Caco-2 (cell line): ENCODE data around the gene SLC9A6. TPM values are rescaled to one million over a fixed set of nuclear protein-coding genes. Genes with fewer than 3 reads are reported as not detected.

Experiments
- BruUV-seq: library from RNA; stranded (reverse); fragments of 400-500 nt; replicated peaks from 2 replicates; lab custom pipeline; 2021; lab: Mats Ljungman, UMichigan
- CTCF ChIA-PET: fragments of 300-600 bp; sonication (Branson Sonifier 250); formaldehyde crosslinking; loops from one replicate; lab custom pipeline; 2022; ENCODE audit warnings: antibody characterized with exemption; lab: Charles Lee
- POLR2A ChIA-PET: fragments of 300-600 bp; sonication (Branson Sonifier 250); formaldehyde crosslinking; loops from one replicate; lab custom pipeline; 2022; ENCODE audit warnings: antibody characterized with exemption; lab: Charles Lee
- DNase-seq, 2 experiments: peaks; one replicate each; pipeline versions ENCODE4 v3.0.0 to v3.0.0-alpha.2; 2020 to 2022
- H3K27me3 ChIP-seq: replicated peaks from 2 replicates; pipeline ENCODE4 v1.6.0; 2011; ENCODE audit warnings: low read length; ENCODE audit not compliant: control insufficient read depth, insufficient read depth
- H3K36me3 ChIP-seq: 2 replicates; pipeline ENCODE4 v1.5.1; 2011; ENCODE audit warnings: low read length; ENCODE audit not compliant: control insufficient read depth, insufficient read depth
- H3K4me1 ChIP-seq: fragments of 250-450 bp; sonication (Bioruptor Pico); 2 replicates; pipeline ENCODE4 v1.5.1; 2020; ENCODE audit warnings: mild to moderate bottlenecking
- H3K4me3 ChIP-seq: 2 replicates; pipeline ENCODE4 v1.5.1; 2011; ENCODE audit warnings: low read depth, mild to moderate bottlenecking, control low read depth, low read length
- H3K9me3 ChIP-seq: fragments of 250-450 bp; sonication (Bioruptor Pico); 2 replicates; pipeline ENCODE4 v1.5.1; 2020; ENCODE audit warnings: mild to moderate bottlenecking, moderate library complexity
- H3K27ac Mint-ChIP-seq: one replicate; pipeline ENCODE4 v1.8.0; 2022; ENCODE audit warnings: mixed read lengths; ENCODE audit not compliant: unreplicated experiment
- H3K27me3 Mint-ChIP-seq: one replicate; pipeline ENCODE4 v1.8.0; 2022; ENCODE audit warnings: mixed read lengths; ENCODE audit not compliant: insufficient read depth, unreplicated experiment
- H3K36me3 Mint-ChIP-seq: one replicate; pipeline ENCODE4 v1.8.0; 2022; ENCODE audit warnings: mild to moderate bottlenecking, mixed read lengths; ENCODE audit not compliant: insufficient read depth, unreplicated experiment
- H3K4me1 Mint-ChIP-seq: one replicate; pipeline ENCODE4 v1.8.0; 2022; ENCODE audit warnings: low read depth, mixed read lengths; ENCODE audit not compliant: unreplicated experiment
- H3K4me3 Mint-ChIP-seq: one replicate; pipeline ENCODE4 v1.8.0; 2022; ENCODE audit warnings: mild to moderate bottlenecking, moderate library complexity, mixed read lengths; ENCODE audit not compliant: unreplicated experiment
- H3K9me3 Mint-ChIP-seq: one replicate; pipeline ENCODE4 v1.8.0; 2022; ENCODE audit warnings: mixed read lengths; ENCODE audit not compliant: unreplicated experiment
- CTCF ChIP-seq, 2 experiments: fragments of 200-600 bp in 1 of 2; IDR thresholded peaks; 1 replicate in 1 of 2; 2 replicates in 1 of 2; pipeline versions ENCODE4 v1.5.1 to v1.8.0; 2011 to 2022; ENCODE audit warnings: antibody characterized with exemption in 1 of 2, control low read depth in 1 of 2, inconsistent platforms in 1 of 2, low read depth in 1 of 2, low read length in 1 of 2, mild to moderate bottlenecking in 1 of 2, moderate library complexity in 1 of 2; ENCODE audit not compliant: insufficient read depth in 1 of 2, severe bottlenecking in 1 of 2, unreplicated experiment in 1 of 2
- intact Hi-C: fragments of 100-400 bp; cut with micrococcal nuclease; formaldehyde crosslinking; loops from one replicate; pipeline ENCODE4 v1.10.0; 2022; ENCODE audit not compliant: unreplicated experiment
- total RNA-seq: library from RNA; stranded (reverse); gene quantifications from 2 replicates; pipeline ENCODE4 v1.2.3, GENCODE V29; 2022

SLC9A6 gene
- total RNA-seq, 1 experiment from 2014 or later: 9.9 TPM

- Mint-ChIP-seq H3K9me3 (no peaks in the 10 kb centered on the region), H3K4me1 (peaks cover 7% of the 10 kb centered on the region), H3K4me3 (no peak overlapping the region), H3K27me3 (no peaks in the 10 kb centered on the region), H3K27ac (no peak overlapping the region), H3K36me3 (peaks cover 19% of the 10 kb centered on the region)
- Histone ChIP-seq H3K4me3 (no peak overlapping the region), H3K4me1 (no peaks in the 10 kb centered on the region), H3K9me3 (no peaks in the 10 kb centered on the region), H3K36me3 (no peaks in the 10 kb centered on the region), H3K27me3 (no peaks in the 10 kb centered on the region)
- intact Hi-C loops: no loop called here
- ChIA-PET POLR2A (interaction anchor here (0.6 kb wide), 1 partner anchor 1821 kb away, joined by 4 read pairs; no protein-coding TSS in a partner anchor), CTCF (no interaction called here)
- BruUV-seq: no TSS peak
- no peak for DNase-seq
- no peak for TF ChIP-seq CTCF (IDR thresholded peaks at IDR 0.05; ENCODE audit: insufficient read depth in 1 of 2, low read depth in 1 of 2, low read length in 1 of 2, severe bottlenecking in 1 of 2, unreplicated experiment in 1 of 2)
These were observed 35.9 kb downstream of the SLC9A6 start for GRCh38 chrX:136021160-136021559.

GRCh38 chrX:136021903-136022302 lies 36.7 kb downstream of the SLC9A6 start:
- H3K36me3 ChIP-seq: no peaks in the 10 kb centered on the region
- no peak for TF ChIP-seq CTCF (IDR thresholded peaks at IDR 0.05; ENCODE audit: insufficient read depth in 1 of 2, low read depth in 1 of 2, low read length in 1 of 2, severe bottlenecking in 1 of 2, unreplicated experiment in 1 of 2)
- CTCF ChIA-PET: no interaction called here
- Mint-ChIP-seq H3K4me3 (no peak overlapping the region), H3K9me3 (no peaks in the 10 kb centered on the region), H3K27ac (no peak overlapping the region), H3K4me1 (peaks cover 7% of the 10 kb centered on the region), H3K27me3 (no peaks in the 10 kb centered on the region), H3K36me3 (peaks cover 17% of the 10 kb centered on the region)
- no peak overlapping the region for H3K4me3 ChIP-seq
- H3K9me3 ChIP-seq: no peaks in the 10 kb centered on the region
- H3K4me1 ChIP-seq: no peaks in the 10 kb centered on the region
- intact Hi-C loops: no loop called here
- POLR2A ChIA-PET: no interaction called here
- no TSS peak for BruUV-seq
- no peak for DNase-seq
- no peaks in the 10 kb centered on the region for H3K27me3 ChIP-seq

- POLR2A ChIA-PET: no interaction called here
- Mint-ChIP-seq H3K4me1 (no peaks in the 10 kb centered on the region), H3K9me3 (no peaks in the 10 kb centered on the region), H3K4me3 (no peak overlapping the region), H3K27ac (no peak overlapping the region), H3K36me3 (peaks cover 17% of the 10 kb centered on the region), H3K27me3 (no peaks in the 10 kb centered on the region)
- Histone ChIP-seq H3K27me3 (no peaks in the 10 kb centered on the region), H3K4me1 (no peaks in the 10 kb centered on the region), H3K4me3 (no peak overlapping the region), H3K36me3 (no peaks in the 10 kb centered on the region), H3K9me3 (no peaks in the 10 kb centered on the region)
- CTCF ChIA-PET: no interaction called here
- BruUV-seq: no TSS peak
- no peak for TF ChIP-seq CTCF (IDR thresholded peaks at IDR 0.05; ENCODE audit: insufficient read depth in 1 of 2, low read depth in 1 of 2, low read length in 1 of 2, severe bottlenecking in 1 of 2, unreplicated experiment in 1 of 2)
- intact Hi-C loops: no loop called here
- DNase-seq: no peak
These were observed 39.9 kb downstream of the SLC9A6 start for GRCh38 chrX:136025091-136025490.
